LNCaP clone FGC (cell line): ENCODE data around the gene SLC7A14.

Experiments used
- DNase-seq: peaks from one replicate; pipeline ENCODE4 v3.0.0-alpha.2; 2011; ENCODE audit warnings: low read depth
- H3K4me3 ChIP-seq: 2 replicates; pipeline ENCODE4 v1.5.1; 2011; ENCODE audit warnings: mild to moderate bottlenecking, low read depth, low read length, control low read depth
- TF ChIP-seq, protein P1 (sequence below): IDR thresholded peaks from 2 replicates; pipeline ENCODE4 v1.5.1; 2012; ENCODE audit warnings: mild to moderate bottlenecking; ENCODE audit not compliant: control insufficient read depth, insufficient read depth; ENCODE audit errors: extremely low read depth

Gene SLC7A14

DNA sequence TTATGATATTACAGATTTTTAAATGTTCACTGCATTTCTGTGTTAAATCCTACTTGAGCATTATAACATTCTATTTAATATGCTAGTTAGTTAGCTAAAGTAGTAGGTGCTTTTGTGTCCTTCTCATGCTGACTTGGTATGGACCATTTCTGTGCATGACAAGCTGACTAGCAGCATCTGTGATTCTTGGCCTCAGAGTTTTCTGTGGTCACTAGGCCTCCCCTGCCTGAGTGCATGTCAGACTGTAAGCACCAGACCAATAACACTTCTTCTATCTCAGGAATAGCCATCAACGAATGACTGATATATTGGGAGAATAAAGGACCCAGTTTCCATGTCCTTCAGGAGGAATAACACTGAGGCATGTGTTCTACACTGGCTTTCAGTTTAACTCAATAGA, 22.6 kb upstream of the SLC7A14 start:
- DNase-seq = no peak
- TF ChIP-seq, protein P1, sequence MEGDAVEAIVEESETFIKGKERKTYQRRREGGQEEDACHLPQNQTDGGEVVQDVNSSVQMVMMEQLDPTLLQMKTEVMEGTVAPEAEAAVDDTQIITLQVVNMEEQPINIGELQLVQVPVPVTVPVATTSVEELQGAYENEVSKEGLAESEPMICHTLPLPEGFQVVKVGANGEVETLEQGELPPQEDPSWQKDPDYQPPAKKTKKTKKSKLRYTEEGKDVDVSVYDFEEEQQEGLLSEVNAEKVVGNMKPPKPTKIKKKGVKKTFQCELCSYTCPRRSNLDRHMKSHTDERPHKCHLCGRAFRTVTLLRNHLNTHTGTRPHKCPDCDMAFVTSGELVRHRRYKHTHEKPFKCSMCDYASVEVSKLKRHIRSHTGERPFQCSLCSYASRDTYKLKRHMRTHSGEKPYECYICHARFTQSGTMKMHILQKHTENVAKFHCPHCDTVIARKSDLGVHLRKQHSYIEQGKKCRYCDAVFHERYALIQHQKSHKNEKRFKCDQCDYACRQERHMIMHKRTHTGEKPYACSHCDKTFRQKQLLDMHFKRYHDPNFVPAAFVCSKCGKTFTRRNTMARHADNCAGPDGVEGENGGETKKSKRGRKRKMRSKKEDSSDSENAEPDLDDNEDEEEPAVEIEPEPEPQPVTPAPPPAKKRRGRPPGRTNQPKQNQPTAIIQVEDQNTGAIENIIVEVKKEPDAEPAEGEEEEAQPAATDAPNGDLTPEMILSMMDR = no peak
- no peak overlapping the region for H3K4me3 ChIP-seq

GRCh38 chr3:170606675-170607074, 20.8 kb upstream of the SLC7A14 start:
- DNase-seq = no peak
- TF ChIP-seq, protein P1 = no peak
- H3K4me3 ChIP-seq = no peak overlapping the region

- no peak for DNase-seq
- TF ChIP-seq, protein P1 = no peak
- no peak overlapping the region for H3K4me3 ChIP-seq
These were observed 19.6 kb upstream of the SLC7A14 start for GRCh38 chr3:170605490-170605889.

DNA sequence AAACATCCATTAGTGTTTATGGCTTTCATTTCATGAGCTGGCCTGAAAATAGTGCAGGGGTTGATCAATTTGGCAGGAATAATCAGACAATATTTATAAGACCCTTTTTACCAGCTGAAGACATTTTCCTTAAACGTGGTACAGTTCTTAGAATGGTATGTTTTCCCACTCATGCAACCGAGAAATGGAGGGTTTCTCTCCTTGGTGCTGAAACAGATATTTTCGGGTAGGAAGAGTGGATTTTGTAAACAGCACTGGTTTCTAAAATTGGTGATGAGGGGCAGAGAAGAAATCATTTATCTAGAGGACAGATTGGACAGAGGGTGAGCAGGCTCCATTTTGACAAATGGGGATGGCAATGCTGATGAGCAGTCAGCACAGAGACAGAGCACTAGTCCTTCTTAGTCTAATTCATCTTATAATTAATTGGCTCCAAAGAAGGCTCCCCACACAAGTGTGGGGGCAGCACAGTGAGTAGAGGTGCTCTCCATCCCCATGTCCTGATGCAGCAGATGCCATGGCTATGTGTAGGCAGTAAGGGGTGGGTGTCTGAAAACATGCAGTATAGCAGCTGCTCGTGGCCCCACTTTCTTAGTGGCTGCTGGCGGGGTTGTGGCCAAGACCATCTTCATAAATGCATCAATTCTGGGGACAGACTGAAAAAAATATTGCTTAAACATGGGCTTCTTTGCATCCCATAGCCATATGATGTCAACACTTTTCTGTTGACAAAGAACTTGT, 18.1 kb upstream of the SLC7A14 start:
- H3K4me3 ChIP-seq = no peak overlapping the region
- TF ChIP-seq, protein P1 = no peak
- DNase-seq = no peak

GRCh38 chr3:170602556-170602955, 16.7 kb upstream of the SLC7A14 start:
- no peak for DNase-seq
- H3K4me3 ChIP-seq = no peak overlapping the region
- TF ChIP-seq, protein P1 = no peak

- H3K4me3 ChIP-seq = no peak overlapping the region
- DNase-seq = no peak
- TF ChIP-seq, protein P1 = no peak
These were observed 14.2 kb upstream of the SLC7A14 start for GRCh38 chr3:170600005-170600624.
